SK-N-SH (cell line): ENCODE measurements around the gene FMO4. TPM values are rescaled to one million over a fixed set of nuclear protein-coding genes. Genes with fewer than 3 reads are reported as not detected.

Source experiments
- CTCF ChIA-PET: fragments of 300-600, 350-600 bp; formaldehyde crosslinking; extraction: SDS; loops from one replicate; lab custom pipeline; 2021; lab: Yijun Ruan, JAX
- POLR2A ChIA-PET: fragments of 350-600 bp; sonication (Branson Sonifier 250); formaldehyde crosslinking; extraction: SDS; loops from one replicate; lab custom pipeline; 2020; ENCODE audit warnings: antibody characterized with exemption, inconsistent platforms; lab: Yijun Ruan, JAX
- DNase-seq: peaks from one replicate; pipeline ENCODE4 v3.0.0; 2012
- H2AFZ ChIP-seq: fragments of 200-600 bp; sonication (generic); 2 replicates; pipeline ENCODE4 v1.8.1; 2016; ENCODE audit warnings: antibody characterized with exemption, mild to moderate bottlenecking, low read depth
- H3F3A ChIP-seq: fragments of 200-600 bp; sonication (generic); replicated peaks from 2 replicates; pipeline ENCODE3; 2016; ENCODE audit warnings: antibody characterized with exemption, mild to moderate bottlenecking; ENCODE audit not compliant: insufficient read depth
- H3K27ac ChIP-seq, 2 experiments: fragments of 200-500 bp in 1 of 2; fragments of 200-600 bp in 1 of 2; sonication (Bioruptor generic) in 1 of 2; sonication (generic), shearing (Covaris generic) in 1 of 2; 2 replicates each; pipeline versions ENCODE4 v1.5.1 to v1.6.1; 2014 to 2016; ENCODE audit warnings: low read depth in 2 of 2, inconsistent platforms in 1 of 2, low read length in 1 of 2, mild to moderate bottlenecking in 1 of 2, mixed read lengths in 1 of 2
- H3K27me3 ChIP-seq: fragments of 200-600 bp; sonication (generic), shearing (Covaris generic); 2 replicates; pipeline ENCODE4 v1.6.1; 2016; ENCODE audit warnings: mixed run types; ENCODE audit not compliant: insufficient read depth
- H3K36me3 ChIP-seq, 2 experiments: fragments of 200-500 bp in 1 of 2; fragments of 200-600 bp in 1 of 2; sonication (Bioruptor generic) in 1 of 2; sonication (generic) in 1 of 2; replicated peaks in 1 of 2; 2 replicates each; pipeline versions ENCODE3 to v1.5.1; 2014 to 2016; ENCODE audit warnings: low read length in 1 of 2, mild to moderate bottlenecking in 1 of 2; ENCODE audit not compliant: insufficient read depth in 2 of 2, control insufficient read depth in 1 of 2
- H3K4me1 ChIP-seq, 2 experiments: fragments of 200-500 bp in 1 of 2; fragments of 200-600 bp in 1 of 2; sonication (Bioruptor generic) in 1 of 2; sonication (generic), shearing (Covaris generic) in 1 of 2; 2 replicates each; pipeline versions ENCODE4 v1.5.1 to v1.6.1; 2014 to 2016; ENCODE audit warnings: low read depth in 1 of 2, low read length in 1 of 2, mixed run types in 1 of 2; ENCODE audit not compliant: insufficient read depth in 2 of 2, control insufficient read depth in 1 of 2
- H3K4me2 ChIP-seq: fragments of 200-600 bp; sonication (generic), shearing (Covaris generic); 2 replicates; pipeline ENCODE4 v1.6.1; 2017; ENCODE audit warnings: mixed run types
- H3K4me3 ChIP-seq, 2 experiments: fragments of 200-500 bp in 1 of 2; fragments of 200-600 bp in 1 of 2; sonication (Bioruptor generic) in 1 of 2; sonication (generic), shearing (Covaris generic) in 1 of 2; 2 replicates each; pipeline versions ENCODE4 v1.5.1 to v1.8.1; 2014 to 2016; ENCODE audit warnings: low read depth in 2 of 2, inconsistent platforms in 1 of 2, low read length in 1 of 2, mild to moderate bottlenecking in 1 of 2, mixed read lengths in 1 of 2, moderate library complexity in 1 of 2
- H3K79me2 ChIP-seq: fragments of 200-600 bp; sonication (generic); 2 replicates; pipeline ENCODE4 v1.8.1; 2017; ENCODE audit warnings: mild to moderate bottlenecking; ENCODE audit not compliant: insufficient read depth
- H3K9ac ChIP-seq: fragments of 200-600 bp; sonication (generic); 2 replicates; pipeline ENCODE4 v1.6.1; 2017; ENCODE audit warnings: mixed run types
- H3K9me2 ChIP-seq: fragments of 200-600 bp; sonication (generic); 2 replicates; pipeline ENCODE4 v1.6.1; 2017; ENCODE audit warnings: mixed run types
- H3K9me3 ChIP-seq: fragments of 200-600 bp; sonication (generic); 2 replicates; pipeline ENCODE4 v1.6.1; 2017; ENCODE audit warnings: mixed run types, mild to moderate bottlenecking, moderate library complexity
- H4K20me1 ChIP-seq: fragments of 200-600 bp; sonication (generic); 2 replicates; pipeline ENCODE4 v1.6.1; 2017; ENCODE audit warnings: mild to moderate bottlenecking, mixed run types; ENCODE audit not compliant: insufficient read depth
- CTCF ChIP-seq: fragments of 200-600 bp; sonication (generic); IDR thresholded peaks from 2 replicates; pipeline ENCODE4 v1.6.1; 2017; ENCODE audit warnings: antibody characterized with exemption, mild to moderate bottlenecking, moderate library complexity
- FOSL2 ChIP-seq: IDR thresholded peaks from 2 replicates; pipeline ENCODE4 v1.4.0; 2012; ENCODE audit warnings: low read depth, mild to moderate bottlenecking, moderate library complexity, borderline replicate concordance
- FOXM1 ChIP-seq: IDR thresholded peaks from 2 replicates; pipeline ENCODE4 v1.4.0; 2012; ENCODE audit warnings: low read depth, mild to moderate bottlenecking
- GATA2 ChIP-seq: sonication (generic); formaldehyde crosslinking; IDR thresholded peaks from 2 replicates; pipeline ENCODE4 v1.5.0; 2020; ENCODE audit warnings: mild to moderate bottlenecking, missing genetic modification reagents
- JUND ChIP-seq: IDR thresholded peaks from 2 replicates; pipeline ENCODE4 v1.4.0; 2012
- MXI1 ChIP-seq: IDR thresholded peaks from 2 replicates; pipeline ENCODE4 v1.6.1; 2012; ENCODE audit warnings: mild to moderate bottlenecking, low read depth, low read length, improper control_type of control experiment
- NRF1 ChIP-seq: IDR thresholded peaks from 2 replicates; pipeline ENCODE4 v1.6.1; 2012; ENCODE audit warnings: low read depth, mild to moderate bottlenecking, low read length
- PBX3 ChIP-seq: IDR thresholded peaks from 2 replicates; pipeline ENCODE4; 2012
- POLR2AphosphoS5 ChIP-seq: IDR thresholded peaks from 2 replicates; pipeline ENCODE4 v1.6.1; 2012; ENCODE audit warnings: low read depth, low read length
- RCOR1 ChIP-seq: fragments of 150-350 bp; IDR thresholded peaks from 2 replicates; pipeline ENCODE4 v1.6.1; 2017; ENCODE audit warnings: antibody characterized with exemption, low read length
- RFX5 ChIP-seq: IDR thresholded peaks from 2 replicates; pipeline ENCODE4 v1.6.1; 2012; ENCODE audit warnings: mild to moderate bottlenecking, improper control_type of control experiment, low read length
- RXRA ChIP-seq: IDR thresholded peaks from 2 replicates; pipeline ENCODE4 v1.4.0; 2012; ENCODE audit warnings: low read depth, mild to moderate bottlenecking, borderline replicate concordance
- SMC3 ChIP-seq: IDR thresholded peaks from 2 replicates; pipeline ENCODE4 v1.6.1; 2012; ENCODE audit warnings: low read depth, low read length, improper control_type of control experiment
- TCF12 ChIP-seq: IDR thresholded peaks from 2 replicates; pipeline ENCODE4 v1.4.0; 2012
- WGBS: methylation state at CpG from one replicate; pipeline ENCODE4 v1.1.6; 2017; ENCODE audit warnings: low lambda C conversion rate; 5-methylcytosine and 5-hydroxymethylcytosine counted together
- polyA plus RNA-seq, 3 experiments: library from polyadenylated mRNA; depleted of rRNA; stranded (reverse); fragments of >200 nt; gene quantifications; 2 replicates each; pipeline ENCODE4 v1.2.3, GENCODE V29; 2012
- TF ChIP-seq, protein P1 (sequence below): IDR thresholded peaks from 2 replicates; pipeline ENCODE4 v1.6.1; 2012; ENCODE audit warnings: mild to moderate bottlenecking, low read depth, low read length, moderate library complexity

FMO4 gene
- polyA plus RNA-seq, 1 of the 3 experiments (the other 2 are of a cell fraction) = 1.6 TPM

DNA sequence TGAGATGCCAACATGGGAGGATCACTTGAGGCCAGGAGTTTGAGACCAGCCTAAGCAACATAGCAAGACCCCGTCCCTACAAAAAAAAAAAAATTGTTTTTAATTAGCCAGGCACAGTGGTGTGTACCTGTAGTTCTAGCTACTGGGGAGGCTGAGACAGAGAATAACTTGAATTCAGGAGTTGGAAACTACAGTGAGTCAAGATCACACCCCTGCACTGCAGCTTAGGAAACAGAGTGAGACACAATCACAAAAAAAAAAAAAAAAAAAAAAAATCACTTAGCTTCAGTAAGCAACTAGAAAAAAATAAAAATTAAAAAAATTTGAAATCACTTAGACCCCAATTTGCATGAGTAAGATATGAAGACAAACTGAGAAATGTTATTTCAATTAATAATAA, 53.5 kb downstream of the FMO4 start:
- Histone ChIP-seq H3K9ac (no peak overlapping the region), H3F3A (no peaks in the 10 kb centered on the region), H4K20me1 (no peaks in the 10 kb centered on the region), H3K27me3 (no peaks in the 10 kb centered on the region), H3K4me1 (no peaks in the 10 kb centered on the region), H3K4me3 (no peak overlapping the region), H3K27ac (no peak overlapping the region), H3K9me2 (no peaks in the 10 kb centered on the region), H2AFZ (no peak overlapping the region), H3K4me2 (no peak overlapping the region), H3K36me3 (no peaks in the 10 kb centered on the region), H3K9me3 (no peaks in the 10 kb centered on the region), H3K79me2 (no peaks in the 10 kb centered on the region)
- TF ChIP-seq RXRA (no peak), GATA2 (no peak), SMC3 (no peak), FOXM1 (no peak), FOSL2 (no peak), PBX3 (no peak), TCF12 (no peak), MXI1 (no peak), JUND (no peak), RFX5 (no peak), CTCF (no peak), RCOR1 (no peak), POLR2AphosphoS5 (no peak), NRF1 (no peak)
- TF ChIP-seq, protein P1, sequence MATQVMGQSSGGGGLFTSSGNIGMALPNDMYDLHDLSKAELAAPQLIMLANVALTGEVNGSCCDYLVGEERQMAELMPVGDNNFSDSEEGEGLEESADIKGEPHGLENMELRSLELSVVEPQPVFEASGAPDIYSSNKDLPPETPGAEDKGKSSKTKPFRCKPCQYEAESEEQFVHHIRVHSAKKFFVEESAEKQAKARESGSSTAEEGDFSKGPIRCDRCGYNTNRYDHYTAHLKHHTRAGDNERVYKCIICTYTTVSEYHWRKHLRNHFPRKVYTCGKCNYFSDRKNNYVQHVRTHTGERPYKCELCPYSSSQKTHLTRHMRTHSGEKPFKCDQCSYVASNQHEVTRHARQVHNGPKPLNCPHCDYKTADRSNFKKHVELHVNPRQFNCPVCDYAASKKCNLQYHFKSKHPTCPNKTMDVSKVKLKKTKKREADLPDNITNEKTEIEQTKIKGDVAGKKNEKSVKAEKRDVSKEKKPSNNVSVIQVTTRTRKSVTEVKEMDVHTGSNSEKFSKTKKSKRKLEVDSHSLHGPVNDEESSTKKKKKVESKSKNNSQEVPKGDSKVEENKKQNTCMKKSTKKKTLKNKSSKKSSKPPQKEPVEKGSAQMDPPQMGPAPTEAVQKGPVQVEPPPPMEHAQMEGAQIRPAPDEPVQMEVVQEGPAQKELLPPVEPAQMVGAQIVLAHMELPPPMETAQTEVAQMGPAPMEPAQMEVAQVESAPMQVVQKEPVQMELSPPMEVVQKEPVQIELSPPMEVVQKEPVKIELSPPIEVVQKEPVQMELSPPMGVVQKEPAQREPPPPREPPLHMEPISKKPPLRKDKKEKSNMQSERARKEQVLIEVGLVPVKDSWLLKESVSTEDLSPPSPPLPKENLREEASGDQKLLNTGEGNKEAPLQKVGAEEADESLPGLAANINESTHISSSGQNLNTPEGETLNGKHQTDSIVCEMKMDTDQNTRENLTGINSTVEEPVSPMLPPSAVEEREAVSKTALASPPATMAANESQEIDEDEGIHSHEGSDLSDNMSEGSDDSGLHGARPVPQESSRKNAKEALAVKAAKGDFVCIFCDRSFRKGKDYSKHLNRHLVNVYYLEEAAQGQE = no peak
- ChIA-PET POLR2A (no interaction called here), CTCF (no interaction called here)
- 32% methylated on average over 1 of the region's 1 CpG for WGBS
- DNase-seq = no peak
